HG03354 (cell line): ENCODE measurements around the gene SYS1.

Experiments
- ATAC-seq: cut with Tn5 transposase; IDR thresholded peaks from one replicate; pipeline ENCODE4 v1.9.1; 2021; ENCODE audit warnings: mild to moderate bottlenecking; ENCODE audit not compliant: unreplicated experiment, poor library complexity, severe bottlenecking

SYS1 gene

DNA sequence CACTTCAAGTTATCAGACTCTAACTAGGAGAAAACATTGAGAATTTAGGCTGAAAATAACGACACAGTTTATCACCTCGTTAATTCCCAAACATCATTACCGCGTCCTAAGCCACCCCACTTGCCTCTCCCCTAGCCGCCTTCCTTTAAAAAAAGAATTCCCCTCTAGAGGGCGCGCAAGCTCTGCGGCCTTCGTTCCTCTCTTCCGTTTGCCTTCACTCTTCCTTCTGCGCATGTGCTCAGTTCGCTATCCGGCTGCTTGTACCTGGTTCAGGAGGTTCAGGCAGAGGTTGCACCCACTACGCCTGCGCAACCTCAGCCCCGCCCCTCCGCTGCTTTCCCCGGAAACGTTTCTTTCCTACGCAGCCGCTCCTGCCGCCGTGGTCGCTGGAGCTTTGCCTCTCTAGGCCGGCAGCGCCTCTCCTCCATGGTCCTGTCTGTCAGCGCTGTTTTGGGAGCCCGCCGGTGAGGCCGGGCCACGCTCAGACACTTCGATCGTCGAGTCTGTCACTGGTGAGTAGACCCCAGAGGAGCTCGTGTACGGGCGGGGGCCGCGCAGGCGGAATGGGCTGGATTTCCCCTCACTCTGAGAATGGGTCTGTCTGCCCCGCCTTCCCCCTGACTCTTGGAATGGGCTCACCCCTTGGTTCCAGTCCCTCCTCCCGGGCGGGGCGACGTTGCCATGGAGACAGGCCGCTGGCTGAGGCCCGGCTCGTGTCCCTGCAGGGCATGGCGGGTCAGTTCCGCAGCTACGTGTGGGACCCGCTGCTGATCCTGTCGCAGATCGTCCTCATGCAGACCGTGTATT is at the start of gene SYS1:
TSS of gene SYS1 (plus strand) at position 353 of the 807 bp plus-strand sequence. CDS start at position 729, 376 bp downstream.
- ATAC-seq: peak; percentile 88

DNA sequence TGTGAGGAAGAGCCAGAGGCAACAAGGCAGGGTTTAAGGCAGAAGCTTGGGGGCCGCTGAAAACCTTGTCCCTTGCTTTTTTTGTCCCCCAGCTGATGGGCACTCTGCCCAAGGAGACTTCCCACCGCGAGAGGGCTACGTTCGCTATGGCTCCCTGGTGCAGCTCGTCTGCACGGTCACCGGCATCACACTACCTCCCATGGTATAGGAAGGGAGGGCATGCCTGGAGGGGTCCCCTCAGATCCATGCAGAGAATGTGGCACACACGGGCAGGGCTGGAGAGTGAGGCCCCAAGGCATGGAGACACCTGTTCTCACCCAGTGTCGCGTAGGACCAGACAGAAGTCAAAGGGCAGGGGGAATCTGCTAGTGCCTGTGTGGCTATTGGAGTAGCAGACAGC is 49.0 kb upstream of the SYS1 start:
- no peak for ATAC-seq

DNA sequence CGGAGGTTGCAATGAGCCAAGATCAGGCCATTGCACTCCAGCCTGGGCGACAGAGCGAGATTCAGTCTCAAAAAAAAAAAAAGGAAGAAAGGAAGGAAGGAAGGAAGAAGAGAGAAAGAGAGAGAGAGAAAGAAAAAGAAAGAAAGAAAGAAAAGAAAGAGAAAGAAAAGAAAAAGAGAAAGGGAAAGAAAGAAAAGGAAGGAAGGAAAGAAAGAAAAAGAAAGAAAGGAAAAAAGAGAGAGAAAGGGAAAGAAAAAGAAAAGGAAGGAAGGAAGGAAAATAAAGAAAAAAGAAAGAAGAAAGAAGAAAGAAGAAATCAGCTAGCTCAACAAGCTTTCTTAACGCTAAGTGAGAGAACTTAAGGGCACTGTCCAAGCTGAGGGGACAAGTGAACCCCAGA is 47.3 kb upstream of the SYS1 start:
- no peak for ATAC-seq

DNA sequence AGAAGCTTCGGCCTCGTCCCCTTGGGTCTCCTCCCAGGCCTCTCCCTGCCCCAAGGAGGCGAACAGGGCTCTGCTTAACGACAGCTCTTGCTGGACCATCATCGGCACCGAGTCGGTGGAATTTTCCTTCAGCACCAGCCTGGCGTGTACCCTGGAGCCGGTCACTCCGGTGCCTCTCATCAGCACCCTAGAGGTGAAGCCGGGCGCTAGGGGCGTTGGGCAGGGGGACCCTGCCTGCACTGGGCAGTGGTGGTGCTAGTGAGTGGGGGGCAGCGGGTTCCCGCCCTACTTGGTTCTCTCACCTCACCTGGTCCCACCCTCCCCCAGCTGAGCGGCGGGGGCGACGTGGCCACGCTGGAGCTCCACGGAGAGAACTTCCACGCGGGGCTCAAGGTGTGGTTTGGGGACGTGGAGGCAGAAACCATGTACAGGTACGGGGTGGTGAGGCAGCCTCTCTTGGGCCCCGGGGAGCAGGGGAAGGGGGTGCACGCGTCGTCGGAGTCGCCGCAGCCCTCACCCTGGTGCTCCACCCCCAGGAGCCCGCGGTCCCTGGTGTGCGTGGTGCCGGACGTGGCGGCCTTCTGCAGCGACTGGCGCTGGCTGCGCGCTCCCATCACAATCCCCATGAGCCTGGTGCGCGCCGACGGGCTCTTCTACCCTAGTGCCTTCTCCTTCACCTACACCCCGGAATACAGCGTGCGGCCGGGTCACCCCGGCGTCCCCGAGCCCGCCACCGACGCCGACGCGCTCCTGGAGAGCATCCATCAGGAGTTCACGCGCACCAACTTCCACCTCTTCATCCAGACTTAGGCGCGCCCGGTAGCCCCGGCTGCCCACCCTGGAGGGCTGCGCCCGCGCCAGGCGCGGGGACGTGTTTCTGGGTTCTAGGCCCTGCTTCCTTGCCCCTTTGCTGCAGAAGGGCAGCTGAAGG is 46.5 kb upstream of the SYS1 start:
- ATAC-seq: no peak

DNA sequence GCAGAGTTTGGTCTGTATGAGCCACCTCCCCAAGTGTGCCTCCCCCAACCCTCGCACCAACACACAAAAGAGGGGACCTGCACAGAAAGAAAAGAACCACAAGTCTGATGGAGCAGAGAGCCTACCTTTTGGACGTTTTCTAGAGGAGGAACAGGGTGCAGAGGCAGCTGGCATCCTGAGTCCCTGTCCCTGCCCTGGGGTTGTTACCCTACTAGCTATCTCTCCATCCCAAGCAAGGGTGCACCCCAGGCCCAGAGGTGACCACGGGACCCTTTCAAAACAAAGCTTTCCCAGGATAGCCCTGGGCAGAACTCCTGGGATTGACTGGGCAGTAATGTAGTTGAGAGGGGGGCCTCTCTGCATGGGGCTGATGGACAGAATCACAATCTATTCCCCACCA is 45.1 kb upstream of the SYS1 start:
- no peak for ATAC-seq

DNA sequence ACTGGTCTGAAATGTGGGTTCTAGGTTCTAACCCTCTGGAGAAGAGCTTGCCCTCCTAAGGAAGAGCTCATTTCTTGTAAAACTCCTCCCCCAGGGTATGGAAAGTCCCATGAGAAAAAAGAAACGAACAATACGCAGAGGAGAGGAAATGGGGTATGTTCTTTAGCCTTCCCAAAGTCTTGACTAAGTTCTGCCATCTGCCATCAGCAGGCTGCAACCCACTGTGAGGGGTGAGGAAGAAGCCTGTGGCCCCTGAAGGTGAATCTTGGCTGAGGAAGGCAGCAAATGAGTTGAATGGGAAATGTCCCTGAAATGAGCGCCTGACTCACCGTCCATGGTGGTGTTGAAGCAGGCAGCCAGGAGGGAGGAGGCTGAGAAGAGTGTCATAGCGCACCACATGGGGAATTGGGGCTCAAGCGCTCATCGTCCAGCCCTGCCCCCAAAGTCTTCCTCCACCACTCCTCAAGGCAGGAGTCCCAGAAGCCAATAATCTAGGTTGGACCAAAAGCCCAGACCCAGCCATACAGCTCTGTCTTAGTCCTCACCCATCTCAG is 44.5 kb upstream of the SYS1 start:
- ATAC-seq: no peak

DNA sequence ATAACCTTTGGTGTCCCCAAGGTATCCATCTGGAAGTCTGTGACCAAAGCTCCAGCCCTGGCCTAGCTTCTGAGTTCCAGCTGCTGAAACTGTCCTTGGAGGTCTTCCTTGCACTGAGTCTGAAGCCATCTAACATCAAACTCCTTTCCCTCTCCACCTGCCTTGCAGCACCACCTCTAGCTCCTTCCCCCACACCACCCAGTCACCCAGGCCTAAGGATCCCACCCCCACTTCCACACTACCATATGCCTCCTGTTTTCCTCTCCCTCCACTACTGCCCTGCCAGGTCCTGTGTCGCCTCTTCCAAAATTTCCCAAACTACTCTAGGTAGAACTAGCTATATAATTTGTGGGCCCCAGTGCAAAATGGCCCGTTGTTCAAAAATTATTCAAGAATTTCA is 44.0 kb upstream of the SYS1 start:
- ATAC-seq: no peak

GRCh38 chr20:45320948-45321595 is 41.9 kb upstream of the SYS1 start:
- ATAC-seq: peak; percentile 80

- no peak for ATAC-seq
Measured at GRCh38 chr20:45322952-45323383, 40.0 kb upstream of the SYS1 start.

DNA sequence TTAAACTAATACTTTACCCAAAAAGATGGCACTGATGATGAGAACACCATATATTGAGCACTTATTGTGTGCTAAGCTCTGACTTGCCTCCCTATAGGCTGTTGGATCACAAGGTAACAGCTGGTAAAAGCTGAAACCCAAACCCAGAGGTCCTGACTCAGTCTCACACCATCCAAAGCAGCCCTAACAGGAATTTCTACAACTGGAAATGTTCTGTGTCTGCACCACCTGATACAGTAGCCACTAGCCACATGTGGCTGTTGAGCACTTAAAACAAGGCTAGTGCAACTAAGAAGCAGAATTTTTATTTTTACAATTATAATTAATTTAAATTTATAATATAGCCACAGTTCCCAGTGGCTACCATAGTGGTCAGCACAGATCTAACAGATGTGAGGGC is 39.2 kb upstream of the SYS1 start:
- no peak for ATAC-seq

DNA sequence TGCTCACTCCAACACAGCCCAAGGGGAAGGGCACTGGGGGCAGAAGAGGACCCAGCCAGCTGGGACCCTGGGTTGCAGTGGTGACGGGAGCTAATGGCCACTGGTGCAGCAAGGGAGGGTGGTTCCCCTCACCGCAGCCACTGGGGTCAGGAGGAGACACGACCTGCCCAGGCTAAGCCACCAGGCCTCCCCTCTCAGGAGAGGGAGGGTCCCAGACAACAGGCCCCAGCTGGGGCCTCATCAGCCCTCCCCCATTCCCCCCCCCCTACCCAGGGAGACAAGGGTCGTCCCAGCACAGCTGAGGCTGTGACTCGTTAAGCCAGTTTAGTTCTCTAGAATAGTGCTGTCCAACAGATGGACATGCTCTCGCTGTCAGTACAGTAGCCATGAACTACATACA is 37.6 kb upstream of the SYS1 start:
- no peak for ATAC-seq

- no peak for ATAC-seq
Measured at GRCh38 chr20:45328451-45328850, 34.5 kb upstream of the SYS1 start.

- ATAC-seq: no peak
Measured at GRCh38 chr20:45329497-45330319, 33.2 kb upstream of the SYS1 start.

DNA sequence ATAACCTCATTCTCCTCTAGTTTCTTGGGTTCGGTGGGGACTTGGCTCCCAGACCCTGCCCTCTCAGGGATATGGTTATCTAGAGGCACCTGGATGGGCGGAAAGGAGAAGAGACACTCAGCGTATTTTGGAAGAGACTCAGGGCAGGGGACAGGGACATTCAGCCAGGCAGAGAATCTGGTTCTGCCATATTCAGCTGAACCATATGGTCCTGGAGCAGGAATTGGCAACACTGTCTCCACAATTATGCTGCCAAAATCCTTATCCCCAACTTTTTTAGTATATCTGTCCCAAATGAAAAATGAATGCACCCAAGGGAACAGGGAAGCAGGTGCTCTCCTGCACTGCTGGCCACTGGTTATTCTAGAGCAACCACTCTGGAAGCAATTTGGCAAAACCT is 32.5 kb upstream of the SYS1 start:
- ATAC-seq: no peak

DNA sequence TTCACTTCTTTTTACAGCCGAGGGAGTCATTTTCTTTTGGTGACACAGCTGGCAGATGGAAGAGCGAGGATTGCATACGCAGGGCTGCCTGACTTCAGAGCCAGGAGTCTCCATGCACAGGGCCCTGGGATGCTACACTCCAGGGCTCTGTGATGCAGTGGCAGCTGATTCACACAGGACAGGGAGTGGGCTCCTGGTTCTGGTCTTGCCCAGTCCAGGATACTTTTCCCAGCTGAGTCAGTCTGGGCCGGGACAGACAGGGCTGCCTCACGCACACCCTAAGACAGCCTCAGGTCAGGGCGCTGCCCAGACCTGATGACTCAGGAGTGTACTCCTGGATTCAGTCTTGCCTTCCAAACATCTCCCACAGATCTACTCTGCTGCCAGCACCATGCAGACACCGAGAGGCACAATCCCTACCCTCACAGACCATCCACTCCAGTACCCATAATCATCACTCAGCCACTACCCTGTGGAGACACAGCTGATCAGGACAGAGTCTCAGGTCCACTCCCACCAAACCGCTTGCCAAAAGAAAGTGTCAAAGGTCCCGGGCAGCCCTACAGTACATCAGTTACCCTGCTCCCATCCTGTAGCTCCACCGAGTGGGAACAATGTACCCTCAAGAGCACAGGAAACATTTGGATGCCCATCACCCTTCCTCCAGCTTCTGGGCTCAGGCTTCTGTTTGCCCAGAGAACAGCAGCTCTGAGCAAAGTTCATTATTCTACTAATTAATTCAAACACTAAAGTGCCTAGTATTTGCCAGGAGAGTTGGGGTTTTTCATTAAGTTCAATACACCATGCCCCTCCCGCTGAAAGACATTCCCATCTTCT is 26.2 kb upstream of the SYS1 start:
- no peak for ATAC-seq

GRCh38 chr20:45337367-45338120 is 25.4 kb upstream of the SYS1 start:
- no peak for ATAC-seq

GRCh38 chr20:45338121-45339030 is 24.6 kb upstream of the SYS1 start:
- ATAC-seq: no peak
